ENCODE measurements around the gene FBXO39. TPM values are rescaled to one million over a fixed set of nuclear protein-coding genes. Genes with fewer than 3 reads are reported as not detected.
"Not testable (repeated sequence)": the region's sequence is repeated elsewhere in the genome, so short reads cannot be mapped to it uniquely, and the experiment has no call there.

FBXO39 gene
- total RNA-seq, 1 donor from 2014 or later = not detected

DNA sequence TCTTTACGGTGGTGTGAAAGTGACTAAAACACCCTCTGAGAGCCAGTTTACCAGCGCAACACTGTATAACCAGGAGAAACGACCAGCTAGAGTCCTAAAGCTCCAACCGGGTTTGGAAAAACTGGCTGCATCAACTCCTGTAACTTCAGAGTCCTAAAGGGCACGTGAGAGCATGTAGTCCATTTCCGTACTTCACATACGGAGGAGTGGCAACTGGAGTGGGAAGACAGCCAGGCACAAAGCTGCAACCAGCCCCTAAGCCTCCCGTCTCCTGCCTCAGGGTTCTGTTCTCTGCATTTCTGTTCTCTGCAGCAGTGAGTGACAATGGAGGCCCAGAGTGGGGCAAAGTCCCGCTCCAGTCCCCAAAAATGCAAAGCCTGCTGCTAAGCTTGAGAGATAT is 36.3 kb downstream of the FBXO39 start:
- TF ChIP-seq, protein P1, sequence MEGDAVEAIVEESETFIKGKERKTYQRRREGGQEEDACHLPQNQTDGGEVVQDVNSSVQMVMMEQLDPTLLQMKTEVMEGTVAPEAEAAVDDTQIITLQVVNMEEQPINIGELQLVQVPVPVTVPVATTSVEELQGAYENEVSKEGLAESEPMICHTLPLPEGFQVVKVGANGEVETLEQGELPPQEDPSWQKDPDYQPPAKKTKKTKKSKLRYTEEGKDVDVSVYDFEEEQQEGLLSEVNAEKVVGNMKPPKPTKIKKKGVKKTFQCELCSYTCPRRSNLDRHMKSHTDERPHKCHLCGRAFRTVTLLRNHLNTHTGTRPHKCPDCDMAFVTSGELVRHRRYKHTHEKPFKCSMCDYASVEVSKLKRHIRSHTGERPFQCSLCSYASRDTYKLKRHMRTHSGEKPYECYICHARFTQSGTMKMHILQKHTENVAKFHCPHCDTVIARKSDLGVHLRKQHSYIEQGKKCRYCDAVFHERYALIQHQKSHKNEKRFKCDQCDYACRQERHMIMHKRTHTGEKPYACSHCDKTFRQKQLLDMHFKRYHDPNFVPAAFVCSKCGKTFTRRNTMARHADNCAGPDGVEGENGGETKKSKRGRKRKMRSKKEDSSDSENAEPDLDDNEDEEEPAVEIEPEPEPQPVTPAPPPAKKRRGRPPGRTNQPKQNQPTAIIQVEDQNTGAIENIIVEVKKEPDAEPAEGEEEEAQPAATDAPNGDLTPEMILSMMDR (IDR thresholded peaks at IDR 0.05; ENCODE audit: partially characterized antibody, unreplicated experiment) = no peak
- no peak for DNase-seq
- no peak overlapping the region for H3K27ac Mint-ChIP-seq (ENCODE audit: unreplicated experiment)
- peaks cover 2% of the 10 kb centered on the region for H3K27me3 Mint-ChIP-seq (ENCODE audit: unreplicated experiment)
- no peak overlapping the region for H3K4me3 Mint-ChIP-seq (ENCODE audit: unreplicated experiment)
- peaks cover 2% of the 10 kb centered on the region for H3K9me3 Mint-ChIP-seq (ENCODE audit: unreplicated experiment)
- no peaks in the 10 kb centered on the region for H3K4me1 Mint-ChIP-seq (ENCODE audit: low read depth, unreplicated experiment)
- peaks cover 4% of the 10 kb centered on the region for H3K36me3 Mint-ChIP-seq (ENCODE audit: unreplicated experiment)

DNA sequence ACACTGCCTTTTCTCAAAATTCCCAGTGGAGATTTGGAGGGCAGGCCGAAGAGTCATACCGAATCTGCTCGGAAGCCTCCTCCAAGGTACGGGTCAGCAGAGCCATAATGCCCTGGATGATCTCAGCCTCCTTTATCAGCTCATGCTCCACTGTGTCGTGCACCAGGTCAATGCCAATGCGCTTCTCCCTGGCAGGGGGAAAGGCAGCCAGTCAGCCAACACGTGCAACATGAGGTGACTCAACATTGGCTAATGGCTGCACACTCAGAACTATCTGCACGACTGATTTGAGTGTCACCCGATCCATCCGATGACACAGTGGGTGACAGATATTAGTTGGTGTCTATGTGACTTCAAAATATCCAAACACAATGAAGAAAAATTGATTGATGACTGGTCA is 39.8 kb downstream of the FBXO39 start:
- Mint-ChIP-seq H3K27me3 (ENCODE audit: unreplicated experiment) (peaks cover 2% of the 10 kb centered on the region), H3K27ac (ENCODE audit: unreplicated experiment) (no peak overlapping the region), H3K36me3 (ENCODE audit: unreplicated experiment) (no peaks in the 10 kb centered on the region), H3K4me1 (ENCODE audit: low read depth, unreplicated experiment) (no peaks in the 10 kb centered on the region), H3K9me3 (ENCODE audit: unreplicated experiment) (peaks cover 1% of the 10 kb centered on the region), H3K4me3 (ENCODE audit: unreplicated experiment) (no peak overlapping the region)
- no peak for DNase-seq
- TF ChIP-seq, protein P1 (IDR thresholded peaks at IDR 0.05; ENCODE audit: partially characterized antibody, unreplicated experiment) = no peak

DNA sequence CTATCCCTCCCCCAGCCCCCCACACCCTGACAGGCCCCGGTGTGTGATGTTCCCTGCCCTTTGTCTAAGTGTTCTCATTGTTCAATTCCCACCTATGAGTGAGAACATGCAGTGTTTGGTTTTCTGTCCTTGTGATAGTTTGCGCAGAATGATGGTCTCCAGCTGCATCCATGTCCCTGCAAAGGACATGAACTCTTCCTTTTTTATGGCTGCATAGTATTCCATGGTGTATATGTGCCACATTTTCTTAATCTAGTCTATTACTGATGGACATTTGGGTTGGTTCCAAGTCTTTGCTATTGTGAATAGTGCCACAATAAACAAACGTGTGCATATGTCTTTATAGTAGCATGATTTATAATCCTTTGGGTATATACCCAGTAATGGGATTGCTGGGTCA is 40.4 kb downstream of the FBXO39 start:
- not testable (repeated sequence) for H3K9me3 Mint-ChIP-seq (ENCODE audit: unreplicated experiment); H3K4me1 Mint-ChIP-seq (ENCODE audit: low read depth, unreplicated experiment); DNase-seq; H3K27me3 Mint-ChIP-seq (ENCODE audit: unreplicated experiment); H3K27ac Mint-ChIP-seq (ENCODE audit: unreplicated experiment); H3K36me3 Mint-ChIP-seq (ENCODE audit: unreplicated experiment); H3K4me3 Mint-ChIP-seq (ENCODE audit: unreplicated experiment)

- TF ChIP-seq, protein P1 (IDR thresholded peaks at IDR 0.05; ENCODE audit: partially characterized antibody, unreplicated experiment) = no peak
Measured at GRCh38 chr17:6818938-6819337, 42.9 kb downstream of the FBXO39 start.

DNA sequence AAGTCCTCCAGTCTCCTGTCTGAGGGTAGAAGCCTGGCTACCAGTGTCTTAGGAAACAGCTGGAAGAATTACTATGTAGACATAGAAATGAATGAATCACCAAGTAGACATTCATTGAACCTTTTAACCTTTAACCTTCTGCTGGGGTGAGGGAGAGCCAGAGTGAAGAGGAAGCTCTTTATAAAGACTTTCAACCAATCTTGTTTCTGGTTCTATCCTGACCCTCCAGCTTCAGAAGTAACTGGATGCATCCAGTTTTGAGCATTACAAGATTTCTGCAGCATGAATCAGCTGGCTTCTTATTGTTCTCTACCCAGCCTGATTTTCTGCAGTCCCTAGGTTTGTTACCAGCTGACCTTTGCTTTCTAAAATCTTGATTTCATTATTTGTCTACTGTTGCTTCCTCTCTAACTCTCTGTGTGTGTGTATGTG is 47.0 kb downstream of the FBXO39 start:
- Mint-ChIP-seq H3K9me3 (ENCODE audit: unreplicated experiment) (no peaks in the 10 kb centered on the region), H3K4me1 (ENCODE audit: low read depth, unreplicated experiment) (no peaks in the 10 kb centered on the region), H3K27ac (ENCODE audit: unreplicated experiment) (no peak overlapping the region), H3K36me3 (ENCODE audit: unreplicated experiment) (no peaks in the 10 kb centered on the region), H3K4me3 (ENCODE audit: unreplicated experiment) (no peak overlapping the region), H3K27me3 (ENCODE audit: unreplicated experiment) (peaks cover 2% of the 10 kb centered on the region)
- TF ChIP-seq, protein P1 (IDR thresholded peaks at IDR 0.05; ENCODE audit: partially characterized antibody, unreplicated experiment) = no peak
- DNase-seq = no peak

More at GRCh38 chr17:6818938-6819337, 42.9 kb downstream of the FBXO39 start:
- Mint-ChIP-seq H3K9me3 (ENCODE audit: unreplicated experiment) (peaks cover 1% of the 10 kb centered on the region), H3K27ac (ENCODE audit: unreplicated experiment) (no peak overlapping the region), H3K4me3 (ENCODE audit: unreplicated experiment) (no peak overlapping the region), H3K27me3 (ENCODE audit: unreplicated experiment) (peaks cover 4% of the 10 kb centered on the region), H3K4me1 (ENCODE audit: low read depth, unreplicated experiment) (no peaks in the 10 kb centered on the region), H3K36me3 (ENCODE audit: unreplicated experiment) (no peaks in the 10 kb centered on the region)
- DNase-seq = no peak

All from glutamatergic neuron (in vitro differentiated cells).